HepG2 (cell line): Measurements from ENCODE around the gene ERF. TPM values are rescaled to one million over a fixed set of nuclear protein-coding genes. Genes with fewer than 3 reads are reported as not detected.

Experiments
- ATAC-seq: fragments of 200-7000 bp; cut with Tn5 transposase; 3 replicates; pipeline ENCODE4 v1.9.1; 2020; ENCODE audit warnings: mild to moderate bottlenecking, moderate library complexity
- BruUV-seq: library from RNA; stranded (reverse); fragments of 400-500 nt; replicated peaks from 2 replicates; lab custom pipeline; 2021; lab: Mats Ljungman, UMichigan
- CTCF ChIA-PET: fragments of 300-600 bp; formaldehyde crosslinking; extraction: SDS; loops from one replicate; lab custom pipeline; 2021; ENCODE audit warnings: low total read pairs, inconsistent platforms, low intra/inter-chr PET ratio; lab: Yijun Ruan, JAX
- POLR2A ChIA-PET: fragments of 350-600 bp; sonication (Branson Sonifier 250); formaldehyde crosslinking; loops from one replicate; lab custom pipeline; 2020; ENCODE audit warnings: antibody characterized with exemption, inconsistent platforms; lab: Yijun Ruan, JAX
- DNase-seq: peaks from one replicate; pipeline ENCODE4 v3.0.0-alpha.2; 2015; ENCODE audit warnings: low spot score
- FAIRE-seq: peaks from 3 replicates; lab custom pipeline; 2011; peaks lifted over from hg19 to GRCh38; lab: Jason Lieb, UNC
- H2AFZ ChIP-seq: one replicate; pipeline ENCODE4 v1.6.1; 2011; ENCODE audit warnings: low read length, inconsistent platforms
- H3K27ac ChIP-seq: fragments of 300-600 bp; 3 replicates; pipeline ENCODE4 v1.8.0; 2011; ENCODE audit warnings: mixed run types, mild to moderate bottlenecking, mixed read lengths, low read length, inconsistent platforms; ENCODE audit not compliant: insufficient read depth; ENCODE audit errors: extremely low read length
- H3K27me3 ChIP-seq, 2 experiments: fragments of 200-600 bp in 1 of 2; 2 replicates in 1 of 2; 3 replicates in 1 of 2; pipeline versions ENCODE4 v1.6.0 to v1.8.0; 2011; ENCODE audit warnings: low read length in 2 of 2, mild to moderate bottlenecking in 2 of 2, moderate library complexity in 2 of 2, inconsistent platforms in 1 of 2; ENCODE audit not compliant: insufficient read depth in 2 of 2, control insufficient read depth in 1 of 2
- H3K36me3 ChIP-seq, 2 experiments: fragments of 200-600 bp in 1 of 2; replicated peaks in 1 of 2; 2 replicates in 1 of 2; 3 replicates in 1 of 2; pipeline versions ENCODE4 v1.5.1 to v1.8.0; 2011; ENCODE audit warnings: low read length in 2 of 2, inconsistent platforms in 1 of 2; ENCODE audit not compliant: insufficient read depth in 2 of 2, control insufficient read depth in 1 of 2
- H3K4me1 ChIP-seq: 2 replicates; pipeline ENCODE4 v1.5.1; 2012; ENCODE audit warnings: low read length, inconsistent platforms; ENCODE audit not compliant: insufficient read depth
- H3K4me2 ChIP-seq: 2 replicates; pipeline ENCODE4 v1.6.0; 2011; ENCODE audit warnings: low read depth, low read length, inconsistent platforms
- H3K4me3 ChIP-seq, 3 experiments: fragments of 200-600 bp in 1 of 3; sonication (generic), shearing (Covaris generic) in 1 of 3; replicated peaks in 1 of 3; 2 replicates each; pipeline ENCODE4 v1.5.1; 2011 to 2016; ENCODE audit warnings: low read length in 3 of 3, inconsistent platforms in 2 of 3, low read depth in 2 of 3, mild to moderate bottlenecking in 2 of 3, control low read depth in 1 of 3, mixed read lengths in 1 of 3; ENCODE audit not compliant: insufficient read depth in 1 of 3
- H3K79me2 ChIP-seq: one replicate; pipeline ENCODE4 v1.6.1; 2011; ENCODE audit warnings: low read length, inconsistent platforms; ENCODE audit not compliant: insufficient read depth
- H3K9ac ChIP-seq: 2 replicates; pipeline ENCODE4 v1.6.0; 2011; ENCODE audit warnings: mild to moderate bottlenecking, low read depth, low read length, inconsistent platforms; ENCODE audit not compliant: insufficient read depth
- H3K9me3 ChIP-seq: 2 replicates; pipeline ENCODE4 v1.5.1; 2012; ENCODE audit warnings: mild to moderate bottlenecking, low read length
- H4K20me1 ChIP-seq: 2 replicates; pipeline ENCODE4 v1.6.0; 2011; ENCODE audit warnings: inconsistent platforms, mild to moderate bottlenecking, low read length, moderate library complexity; ENCODE audit not compliant: insufficient read depth
- HNF1B ChIP-seq: sonication (generic); formaldehyde crosslinking; IDR thresholded peaks from 2 replicates; pipeline ENCODE4 v1.5.1; 2020; ENCODE audit warnings: mild to moderate bottlenecking, moderate library complexity, missing genetic modification reagents
- MXD4 ChIP-seq: IDR thresholded peaks from 2 replicates; pipeline ENCODE4 v1.6.1; 2016; ENCODE audit warnings: mild to moderate bottlenecking, missing biosample characterization, missing genetic modification reagents
- SETDB1 ChIP-seq: sonication (generic); formaldehyde crosslinking; IDR thresholded peaks from 2 replicates; pipeline ENCODE4 v1.5.1; 2020; ENCODE audit warnings: missing genetic modification reagents, mild to moderate bottlenecking, borderline replicate concordance
- ZBTB21 ChIP-seq: sonication (generic); formaldehyde crosslinking; IDR thresholded peaks from 2 replicates; pipeline ENCODE4 v1.4.0; 2020; ENCODE audit warnings: missing genetic modification reagents
- ZHX1 ChIP-seq: sonication (generic); formaldehyde crosslinking; IDR thresholded peaks from 2 replicates; pipeline ENCODE4 v1.8.1; 2022; ENCODE audit warnings: low read depth, mild to moderate bottlenecking, missing genetic modification reagents
- ZNF138 ChIP-seq: sonication (generic); formaldehyde crosslinking; IDR thresholded peaks from 2 replicates; pipeline ENCODE4 v1.5.0; 2020; ENCODE audit warnings: mild to moderate bottlenecking, low read depth, missing genetic modification reagents
- ZNF432 ChIP-seq: sonication (generic); formaldehyde crosslinking; IDR thresholded peaks from 2 replicates; pipeline ENCODE4 v1.5.0; 2020; ENCODE audit warnings: missing genetic modification reagents, mild to moderate bottlenecking, borderline replicate concordance
- ZNF557 ChIP-seq: sonication (generic); formaldehyde crosslinking; IDR thresholded peaks from 2 replicates; pipeline ENCODE4 v1.4.0; 2020; ENCODE audit warnings: missing genetic modification reagents
- ZNF558 ChIP-seq: sonication (generic); formaldehyde crosslinking; IDR thresholded peaks from 2 replicates; pipeline ENCODE4 v1.9.0; 2022; ENCODE audit warnings: mild to moderate bottlenecking, missing genetic modification reagents, borderline replicate concordance
- ZNF607 ChIP-seq: sonication (generic); formaldehyde crosslinking; IDR thresholded peaks from 2 replicates; pipeline ENCODE4 v1.5.1; 2020; ENCODE audit warnings: missing genetic modification reagents, mild to moderate bottlenecking, borderline replicate concordance
- WGBS: methylation state at CpG from one replicate; pipeline ENCODE4 v1.1.6; 2017; ENCODE audit warnings: low lambda C conversion rate; 5-methylcytosine and 5-hydroxymethylcytosine counted together
- in situ Hi-C: cut with HindIII; loops from 2 replicates; pipeline ENCODE4 v1.10.0; 2017; ENCODE audit warnings: low pct_unique_long_range_greater_than_20kb; ENCODE audit not compliant: extremely low pct_ligation_motif_present
- intact Hi-C: fragments of 100-400 bp; cut with micrococcal nuclease; formaldehyde crosslinking; loops from one replicate; pipeline ENCODE4 v1.10.0; 2022; ENCODE audit not compliant: unreplicated experiment
- polyA plus RNA-seq, 8 experiments: library from polyadenylated mRNA; depleted of rRNA in 3 of 8; stranded (reverse) in 7 of 8; unstranded in 1 of 8; fragments of >200 nt; fragmentation: Illumina TruSeq in 4 of 8; extraction: Trizol in 4 of 8; gene quantifications; 2 replicates each; pipeline versions ENCODE4 v1.2.1 to v1.2.3, GENCODE V29; 2011 to 2016; ENCODE audit warnings: low read depth in 4 of 8, missing spikeins in 1 of 8, mixed read lengths in 1 of 8; ENCODE audit not compliant: insufficient read depth in 1 of 8
- total RNA-seq, 5 experiments: library from RNA; depleted of rRNA; stranded (reverse); fragments of >200 nt; fragmentation: Illumina TruSeq; extraction: Trizol; gene quantifications; 2 replicates each; pipeline ENCODE4 v1.2.3, GENCODE V29; 2016; ENCODE audit warnings: low read depth in 1 of 5
- TF ChIP-seq, protein P1 (sequence below): sonication (generic); formaldehyde crosslinking; IDR thresholded peaks from 2 replicates; pipeline ENCODE4 v1.8.1; 2023; ENCODE audit warnings: missing genetic modification reagents, mild to moderate bottlenecking, borderline replicate concordance

Gene ERF
- total and polyA plus RNA-seq, 2 of the 13 experiments (the other 11 are each of a cell fraction or from before 2014, with no cell fraction given), result 67.1 to 69.9 TPM

GRCh38 chr19:42289556-42290041 lies 34.7 kb upstream of the ERF start:
- no TSS peak for BruUV-seq
- Histone ChIP-seq H3K36me3 (peaks cover 32 to 75% of the 10 kb centered on the region in 2 experiments; a peak in 4 of 5 replicates), H4K20me1 (peaks cover 10% of the 10 kb centered on the region; the same call in 1 of the 2 replicates), H3K4me1 (peaks cover 17% of the 10 kb centered on the region), H3K4me3 (no peak overlapping the region), H3K27me3 (no peaks in the 10 kb centered on the region; a peak in 1 of 5 replicates), H3K27ac (no peak overlapping the region), H3K9ac (no peak overlapping the region), H2AFZ (no peak overlapping the region), H3K79me2 (peaks cover 17% of the 10 kb centered on the region), H3K9me3 (no peaks in the 10 kb centered on the region), H3K4me2 (no peak overlapping the region)
- FAIRE-seq, result no peak
- TF ChIP-seq ZBTB21 (CRISPR knock-in tag), result no peak
- no peak for TF ChIP-seq ZNF432 (CRISPR knock-in tag)
- no peak for TF ChIP-seq ZNF607 (CRISPR knock-in tag)
- no peak for TF ChIP-seq HNF1B (CRISPR knock-in tag)
- no peak for TF ChIP-seq ZNF138
- TF ChIP-seq MXD4 (CRISPR knock-in tag), result no peak
- no peak for TF ChIP-seq ZNF557
- TF ChIP-seq, protein P1, sequence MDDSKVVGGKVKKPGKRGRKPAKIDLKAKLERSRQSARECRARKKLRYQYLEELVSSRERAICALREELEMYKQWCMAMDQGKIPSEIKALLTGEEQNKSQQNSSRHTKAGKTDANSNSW (CRISPR knock-in tag), result no peak
- TF ChIP-seq ZHX1, result no peak
- TF ChIP-seq SETDB1 (CRISPR knock-in tag), result no peak
- no peak for TF ChIP-seq ZNF558 (CRISPR knock-in tag)
- 78% methylated on average over 3 of the region's 8 CpGs for WGBS
- no peak for ATAC-seq
- intact Hi-C loops (loop anchor here (2.0 kb wide), 1 partner anchor 155 kb away; no protein-coding TSS in a partner anchor), in situ Hi-C loops (loop anchor here (5.0 kb wide), 2 partner anchors 37 to 157 kb away; partner anchors contain the start of gene POU2F2)
- DNase-seq, result no peak
- CTCF ChIA-PET, result interaction anchor here (2.1 to 3.1 kb wide), 3 partner anchors 10 to 156 kb away, joined by 7 to 34 read pairs (median 9); no protein-coding TSS in a partner anchor
- POLR2A ChIA-PET, result interaction anchor here (1.4 kb wide), 1 partner anchor 47 kb away, joined by 7 read pairs; no protein-coding TSS in a partner anchor
